NB4 (cell line): ENCODE measurements around the gene ZNHIT1.

ENCODE experiments used
- MAX ChIP-seq: IDR thresholded peaks from 2 replicates; pipeline ENCODE4 v1.6.1; 2011; ENCODE audit warnings: low read depth, low read length
- MYC ChIP-seq: IDR thresholded peaks from 2 replicates; pipeline ENCODE4 v1.6.1; 2011; ENCODE audit warnings: low read depth, low read length
- TF ChIP-seq, protein P1 (sequence below): IDR thresholded peaks from one replicate; pipeline ENCODE4 v1.5.1; 2012; ENCODE audit warnings: low read depth, low read length

DNA sequence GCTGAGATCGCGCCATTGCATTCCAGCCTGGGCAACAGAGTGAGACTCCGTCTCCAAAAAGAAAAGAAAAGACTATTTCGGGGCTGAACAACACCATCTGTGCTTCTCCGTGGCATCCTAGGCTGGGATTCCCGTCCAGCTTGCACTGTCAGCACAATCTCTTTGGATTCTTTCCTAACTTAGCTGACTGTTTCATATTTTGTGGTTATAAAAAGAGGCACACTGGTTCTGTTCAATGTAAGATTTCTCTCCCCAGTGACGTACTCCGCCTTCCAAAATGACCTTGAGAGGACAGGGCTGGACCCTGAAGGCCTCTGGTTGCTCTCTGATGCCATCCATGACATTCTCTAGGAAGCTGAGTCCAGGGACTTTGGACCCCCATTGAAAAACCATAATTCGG lies 8.8 kb downstream of the ZNHIT1 start:
- TF ChIP-seq MYC (no peak), MAX (no peak)
- TF ChIP-seq, protein P1, sequence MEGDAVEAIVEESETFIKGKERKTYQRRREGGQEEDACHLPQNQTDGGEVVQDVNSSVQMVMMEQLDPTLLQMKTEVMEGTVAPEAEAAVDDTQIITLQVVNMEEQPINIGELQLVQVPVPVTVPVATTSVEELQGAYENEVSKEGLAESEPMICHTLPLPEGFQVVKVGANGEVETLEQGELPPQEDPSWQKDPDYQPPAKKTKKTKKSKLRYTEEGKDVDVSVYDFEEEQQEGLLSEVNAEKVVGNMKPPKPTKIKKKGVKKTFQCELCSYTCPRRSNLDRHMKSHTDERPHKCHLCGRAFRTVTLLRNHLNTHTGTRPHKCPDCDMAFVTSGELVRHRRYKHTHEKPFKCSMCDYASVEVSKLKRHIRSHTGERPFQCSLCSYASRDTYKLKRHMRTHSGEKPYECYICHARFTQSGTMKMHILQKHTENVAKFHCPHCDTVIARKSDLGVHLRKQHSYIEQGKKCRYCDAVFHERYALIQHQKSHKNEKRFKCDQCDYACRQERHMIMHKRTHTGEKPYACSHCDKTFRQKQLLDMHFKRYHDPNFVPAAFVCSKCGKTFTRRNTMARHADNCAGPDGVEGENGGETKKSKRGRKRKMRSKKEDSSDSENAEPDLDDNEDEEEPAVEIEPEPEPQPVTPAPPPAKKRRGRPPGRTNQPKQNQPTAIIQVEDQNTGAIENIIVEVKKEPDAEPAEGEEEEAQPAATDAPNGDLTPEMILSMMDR: no peak
